Cardiac muscle cell (in vitro differentiated cells and primary cell): ENCODE data around the gene USP33. TPM values are rescaled to one million over a fixed set of nuclear protein-coding genes. Genes with fewer than 3 reads are reported as not detected.
"Not testable (repeated sequence)": the region's sequence is repeated elsewhere in the genome, so short reads cannot be mapped to it uniquely, and the experiment has no call there.

ENCODE experiments used
- DNase-seq, 2 donors: peaks; one replicate each; pipeline versions ENCODE4 v3.0.0 to v3.0.0-alpha.2; 2010 to 2017; ENCODE audit warnings: low read depth in 1 of 2, low spot score in 1 of 2
- H3K27ac ChIP-seq: fragments of 200-600 bp; sonication (generic); 2 replicates; pipeline ENCODE4 v1.5.1; 2016
- H3K27me3 ChIP-seq: fragments of 200-600 bp; sonication (generic); 2 replicates; pipeline ENCODE4 v1.6.0; 2016; ENCODE audit warnings: control low read depth
- H3K36me3 ChIP-seq: fragments of 200-600 bp; sonication (generic); 2 replicates; pipeline ENCODE4 v1.5.1; 2016; ENCODE audit warnings: control low read depth
- H3K4me1 ChIP-seq: fragments of 200-600 bp; sonication (generic); 2 replicates; pipeline ENCODE4 v1.8.1; 2017; ENCODE audit warnings: low read depth, mild to moderate bottlenecking, mixed run types
- H3K4me3 ChIP-seq: fragments of 200-600 bp; sonication (generic); 2 replicates; pipeline ENCODE4 v1.5.1; 2016; ENCODE audit warnings: mild to moderate bottlenecking
- H3K9me3 ChIP-seq: fragments of 200-600 bp; sonication (generic); 2 replicates; pipeline ENCODE4 v1.5.1; 2017; ENCODE audit warnings: low read depth, mild to moderate bottlenecking, control low read depth
- CTCF ChIP-seq: IDR thresholded peaks from 2 replicates; pipeline ENCODE4 v1.5.1; 2012; ENCODE audit warnings: low read depth, mild to moderate bottlenecking, low read length
- polyA plus RNA-seq: library from polyadenylated mRNA; unstranded; fragments of >200 nt; fragmentation: Nextera tagmentation; extraction: Ambion mirVana; gene quantifications from 2 replicates; pipeline ENCODE4 v1.2.1, GENCODE V29; 2016
- total RNA-seq: library from RNA; depleted of rRNA; stranded (reverse); fragments of >200 nt; gene quantifications from 2 replicates; pipeline ENCODE4 v1.2.3, GENCODE V29; 2016

Gene USP33
- total and polyA plus RNA-seq, 2 experiments from 2014 or later = 43.8 to 48.4 TPM

- Histone ChIP-seq H3K36me3 (no peaks in the 10 kb centered on the region), H3K4me3 (no peak overlapping the region), H3K27me3 (no peaks in the 10 kb centered on the region), H3K27ac (no peak overlapping the region), H3K4me1 (no peaks in the 10 kb centered on the region), H3K9me3 (no peaks in the 10 kb centered on the region)
- DNase-seq = no peak
- no peak for TF ChIP-seq CTCF
Observed at GRCh38 chr1:77794550-77794949, 34.9 kb upstream of the USP33 start.

- H3K36me3 ChIP-seq = peaks cover 21% of the 10 kb centered on the region
- H3K4me1 ChIP-seq, H3K9me3 ChIP-seq, H3K27me3 ChIP-seq, H3K27ac ChIP-seq, H3K4me3 ChIP-seq, DNase-seq: not testable (repeated sequence)
Observed at GRCh38 chr1:77786093-77786741, 26.6 kb upstream of the USP33 start.

- DNase-seq = no peak
- no peak for TF ChIP-seq CTCF
- H3K9me3 ChIP-seq = no peaks in the 10 kb centered on the region
- H3K36me3 ChIP-seq = peaks cover 17% of the 10 kb centered on the region
- no peak overlapping the region for H3K27ac ChIP-seq
- H3K4me1 ChIP-seq = peaks cover 5% of the 10 kb centered on the region
- H3K4me3 ChIP-seq = no peak overlapping the region
- no peaks in the 10 kb centered on the region for H3K27me3 ChIP-seq
Observed at GRCh38 chr1:77783141-77783540, 23.5 kb upstream of the USP33 start.

GRCh38 chr1:77781683-77782082, 22.0 kb upstream of the USP33 start:
- Histone ChIP-seq H3K27me3 (no peaks in the 10 kb centered on the region), H3K27ac (no peak overlapping the region), H3K4me1 (peaks cover 5% of the 10 kb centered on the region), H3K4me3 (no peak overlapping the region), H3K9me3 (no peaks in the 10 kb centered on the region), H3K36me3 (peaks cover 15% of the 10 kb centered on the region)
- TF ChIP-seq CTCF = no peak
- DNase-seq = no peak

- TF ChIP-seq CTCF = no peak
- H3K4me3 ChIP-seq = peak within 1 kb of the TSS; percentile 97
- peaks cover 14% of the 10 kb centered on the region for H3K36me3 ChIP-seq
- H3K27ac ChIP-seq = peak within 1 kb of the TSS; percentile 84
- no peaks in the 10 kb centered on the region for H3K27me3 ChIP-seq
- H3K4me1 ChIP-seq = peaks cover 5% of the 10 kb centered on the region
- peak; percentile 92 to 93 for DNase-seq
- H3K9me3 ChIP-seq = no peaks in the 10 kb centered on the region
Observed at GRCh38 chr1:77779529-77780281, 20.1 kb upstream of the USP33 start, which contains the start of gene MIGA1. MIGA1 (plus strand) TSS chr1:77779649; CDS start chr1:77783253, 3,604 bp downstream.
